H7 (cell line): Measurements from ENCODE around the gene CRYBB3. TPM values are rescaled to one million over a fixed set of nuclear protein-coding genes. Genes with fewer than 3 reads are reported as not detected.
"Not testable (repeated sequence)": the region's sequence is repeated elsewhere in the genome, so short reads cannot be mapped to it uniquely, and the experiment has no call there.

ENCODE experiments used
- DNase-seq: peaks from one replicate; pipeline ENCODE4 v3.0.0; 2012
- H3K27me3 ChIP-seq: 2 replicates; pipeline ENCODE4 v1.6.0; 2011; ENCODE audit warnings: mild to moderate bottlenecking, low read length; ENCODE audit not compliant: control insufficient read depth, insufficient read depth
- H3K36me3 ChIP-seq: replicated peaks from 2 replicates; pipeline ENCODE4 v1.5.1; 2011; ENCODE audit warnings: low read length; ENCODE audit not compliant: control insufficient read depth, insufficient read depth
- H3K4me3 ChIP-seq: 2 replicates; pipeline ENCODE4 v1.5.1; 2011; ENCODE audit warnings: low read depth, mild to moderate bottlenecking, control low read depth, low read length, moderate library complexity; ENCODE audit not compliant: insufficient read depth
- total RNA-seq: library from RNA; depleted of rRNA; stranded (reverse); fragments of >200 nt; shearing (Covaris generic); gene quantifications from 2 replicates; pipeline ENCODE4 v1.2.3, GENCODE V29; 2014

Gene CRYBB3
- total RNA-seq, 1 experiment from 2014 or later = 0.10 TPM

GRCh38 chr22:25183949-25184619 is 15.6 kb upstream of the CRYBB3 start:
- H3K4me3 ChIP-seq = no peak overlapping the region
- DNase-seq = no peak
- H3K27me3 ChIP-seq = no peaks in the 10 kb centered on the region
- H3K36me3 ChIP-seq = peaks cover 2% of the 10 kb centered on the region

GRCh38 chr22:25186140-25186539 is 13.5 kb upstream of the CRYBB3 start:
- no peak overlapping the region for H3K4me3 ChIP-seq
- peaks cover 2% of the 10 kb centered on the region for H3K36me3 ChIP-seq
- DNase-seq = no peak
- H3K27me3 ChIP-seq = no peaks in the 10 kb centered on the region

- DNase-seq = no peak
- H3K36me3 ChIP-seq = peaks cover 3% of the 10 kb centered on the region
- no peak overlapping the region for H3K4me3 ChIP-seq
- H3K27me3 ChIP-seq = no peaks in the 10 kb centered on the region
These were observed 12.2 kb upstream of the CRYBB3 start for GRCh38 chr22:25187469-25187868.

- peaks cover 1% of the 10 kb centered on the region for H3K36me3 ChIP-seq
- H3K27me3 ChIP-seq = no peaks in the 10 kb centered on the region
- DNase-seq = no peak
- no peak overlapping the region for H3K4me3 ChIP-seq
These were observed 7.3 kb upstream of the CRYBB3 start for GRCh38 chr22:25192406-25192805.

- H3K36me3 ChIP-seq = peaks cover 1% of the 10 kb centered on the region
- no peak for DNase-seq
- H3K4me3 ChIP-seq = no peak overlapping the region
- H3K27me3 ChIP-seq = no peaks in the 10 kb centered on the region
These were observed 6.5 kb upstream of the CRYBB3 start for GRCh38 chr22:25193130-25193529.

GRCh38 chr22:25193548-25193947 is 6.1 kb upstream of the CRYBB3 start:
- peak; percentile 84 for DNase-seq
- Histone ChIP-seq H3K27me3 (no peaks in the 10 kb centered on the region), H3K4me3 (no peak overlapping the region), H3K36me3 (peaks cover 1% of the 10 kb centered on the region)

GRCh38 chr22:25196326-25196725 is 3.3 kb upstream of the CRYBB3 start:
- no peak overlapping the region for H3K4me3 ChIP-seq
- H3K27me3 ChIP-seq = no peaks in the 10 kb centered on the region
- peaks cover 1% of the 10 kb centered on the region for H3K36me3 ChIP-seq
- no peak for DNase-seq

GRCh38 chr22:25197340-25197739 is 2.3 kb upstream of the CRYBB3 start:
- Histone ChIP-seq H3K4me3 (no peak overlapping the region), H3K36me3 (no peaks in the 10 kb centered on the region; the same call in 1 of the 2 replicates), H3K27me3 (no peaks in the 10 kb centered on the region)
- DNase-seq = no peak

GRCh38 chr22:25200967-25201366 is 1.3 kb downstream of the CRYBB3 start:
- Histone ChIP-seq H3K36me3 (no peaks in the 10 kb centered on the region), H3K4me3 (no peak overlapping the region), H3K27me3 (no peaks in the 10 kb centered on the region)
- no peak for DNase-seq

- no peak for DNase-seq
- Histone ChIP-seq H3K36me3 (no peaks in the 10 kb centered on the region), H3K4me3 (no peak overlapping the region), H3K27me3 (no peaks in the 10 kb centered on the region)
These were observed 2.1 kb downstream of the CRYBB3 start for GRCh38 chr22:25201557-25202273.

- H3K36me3 ChIP-seq = no peaks in the 10 kb centered on the region
- H3K27me3 ChIP-seq = no peaks in the 10 kb centered on the region
- no peak overlapping the region for H3K4me3 ChIP-seq
- DNase-seq = peak; percentile 93
These were observed 2.7 kb downstream of the CRYBB3 start for GRCh38 chr22:25202290-25202921.

GRCh38 chr22:25203082-25203481 is 3.4 kb downstream of the CRYBB3 start:
- DNase-seq = no peak
- no peaks in the 10 kb centered on the region for H3K36me3 ChIP-seq
- no peak overlapping the region for H3K4me3 ChIP-seq
- H3K27me3 ChIP-seq = no peaks in the 10 kb centered on the region

- not testable (repeated sequence) for H3K36me3 ChIP-seq, H3K4me3 ChIP-seq, H3K27me3 ChIP-seq, DNase-seq
These were observed 4.9 kb downstream of the CRYBB3 start for GRCh38 chr22:25204547-25204946.

GRCh38 chr22:25205847-25206246 is 6.2 kb downstream of the CRYBB3 start:
- Histone ChIP-seq H3K27me3 (no peaks in the 10 kb centered on the region), H3K4me3 (no peak overlapping the region), H3K36me3 (no peaks in the 10 kb centered on the region)
- DNase-seq = no peak

GRCh38 chr22:25206998-25207397 is 7.3 kb downstream of the CRYBB3 start:
- H3K4me3 ChIP-seq = no peak overlapping the region
- H3K36me3 ChIP-seq = no peaks in the 10 kb centered on the region
- no peak for DNase-seq
- H3K27me3 ChIP-seq = no peaks in the 10 kb centered on the region
